Mononuclear cell (primary cell): ENCODE results near the gene ITPKB. TPM values are rescaled to one million over a fixed set of nuclear protein-coding genes. Genes with fewer than 3 reads are reported as not detected.

Experiments
- H3K27me3 ChIP-seq: 2 replicates; pipeline ENCODE4 v1.6.0; 2011; ENCODE audit warnings: low read length, control low read depth; ENCODE audit not compliant: insufficient read depth
- H3K4me1 ChIP-seq: 2 replicates; pipeline ENCODE4 v1.5.1; 2011; ENCODE audit warnings: mild to moderate bottlenecking, low read length, control low read depth; ENCODE audit not compliant: insufficient read depth
- H3K4me3 ChIP-seq: 2 replicates; pipeline ENCODE4 v1.5.1; 2011; ENCODE audit warnings: mild to moderate bottlenecking, low read length, moderate library complexity
- H3K9me3 ChIP-seq: 2 replicates; pipeline ENCODE4 v1.5.1; 2011; ENCODE audit warnings: low read depth, mild to moderate bottlenecking, control low read depth, low read length
- total RNA-seq: library from RNA; depleted of rRNA; stranded (reverse); fragments of >200 nt; gene quantifications from one replicate; pipeline ENCODE4 v1.2.3, GENCODE V29; 2012

The ITPKB gene
- total RNA-seq, 1 donor, result 235 TPM

- no peaks in the 10 kb centered on the region for H3K9me3 ChIP-seq
- peaks cover 44% of the 10 kb centered on the region for H3K4me1 ChIP-seq
- H3K27me3 ChIP-seq, result no peaks in the 10 kb centered on the region
- no peak overlapping the region for H3K4me3 ChIP-seq
Measured at GRCh38 chr1:226739696-226740065, 599 bp upstream of the ITPKB start.

DNA sequence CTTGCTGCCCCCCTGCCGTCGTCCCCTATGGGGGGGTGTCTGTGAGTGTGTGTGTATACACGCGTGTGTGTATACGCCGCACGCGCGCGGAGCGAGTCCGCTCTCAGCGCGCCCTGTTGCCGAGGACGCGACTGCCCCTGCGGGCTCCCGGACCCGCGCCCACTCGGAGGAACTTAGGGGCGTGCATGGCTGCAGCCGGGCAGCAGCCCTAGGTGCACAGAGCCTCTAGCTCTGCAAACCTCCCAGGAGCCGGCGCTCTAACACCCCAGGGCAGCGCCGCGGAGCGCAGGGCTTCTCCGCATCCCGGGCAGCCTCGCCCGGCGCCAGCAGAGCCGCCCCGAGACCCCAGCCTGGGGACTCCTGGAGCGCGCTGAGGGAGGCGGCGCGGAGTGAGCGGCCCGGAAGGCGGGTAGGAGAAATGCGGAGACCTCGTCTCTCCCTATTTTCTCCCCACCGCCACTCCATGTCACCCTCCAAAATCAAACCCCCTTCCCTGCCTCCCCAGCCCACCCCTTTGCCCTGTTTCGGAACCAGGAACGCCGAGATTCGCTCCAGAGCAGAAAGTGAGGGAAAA, 574 bp downstream of the ITPKB start:
- Histone ChIP-seq H3K4me3 (peak overlapping the region; percentile 72), H3K27me3 (no peaks in the 10 kb centered on the region), H3K9me3 (no peaks in the 10 kb centered on the region), H3K4me1 (peaks cover 56% of the 10 kb centered on the region)

DNA sequence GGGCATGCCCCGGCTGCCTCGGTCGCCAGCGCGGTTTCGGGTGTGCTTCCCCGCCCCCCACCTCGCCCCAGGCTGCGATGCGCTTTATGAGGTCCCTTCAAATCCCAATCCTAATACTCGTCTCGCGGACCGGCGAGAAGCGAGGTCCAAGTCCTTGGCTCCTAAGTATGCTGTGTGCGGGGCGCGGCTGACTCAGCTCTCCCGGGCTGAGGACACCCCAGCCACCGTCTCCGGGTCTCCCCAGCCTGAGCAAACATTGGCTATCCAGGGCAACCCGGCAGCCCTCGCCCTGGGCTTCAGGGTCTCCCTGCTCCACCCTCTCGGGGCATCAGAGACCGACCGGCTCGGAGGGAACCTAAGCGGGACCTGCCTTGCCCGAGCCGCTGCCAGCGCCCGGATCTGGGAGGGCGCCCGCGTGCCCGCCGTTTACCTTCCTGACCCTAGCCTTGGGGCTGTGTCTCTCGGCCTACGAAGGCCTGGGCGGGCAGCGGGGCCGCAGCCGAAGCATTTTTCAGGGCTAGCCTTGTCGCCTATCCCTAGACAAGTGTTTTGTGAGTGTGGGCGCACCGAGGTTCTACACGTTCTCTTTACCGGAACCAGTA, 1.2 kb downstream of the ITPKB start:
- H3K27me3 ChIP-seq, result no peaks in the 10 kb centered on the region
- no peaks in the 10 kb centered on the region for H3K9me3 ChIP-seq
- H3K4me3 ChIP-seq, result peak overlapping the region; percentile 72
- H3K4me1 ChIP-seq, result peaks cover 62% of the 10 kb centered on the region

- Histone ChIP-seq H3K4me1 (peaks cover 70% of the 10 kb centered on the region), H3K4me3 (peak overlapping the region; percentile 72), H3K9me3 (no peaks in the 10 kb centered on the region), H3K27me3 (no peaks in the 10 kb centered on the region)
Measured at GRCh38 chr1:226736908-226737818, 1.9 kb downstream of the ITPKB start.

DNA sequence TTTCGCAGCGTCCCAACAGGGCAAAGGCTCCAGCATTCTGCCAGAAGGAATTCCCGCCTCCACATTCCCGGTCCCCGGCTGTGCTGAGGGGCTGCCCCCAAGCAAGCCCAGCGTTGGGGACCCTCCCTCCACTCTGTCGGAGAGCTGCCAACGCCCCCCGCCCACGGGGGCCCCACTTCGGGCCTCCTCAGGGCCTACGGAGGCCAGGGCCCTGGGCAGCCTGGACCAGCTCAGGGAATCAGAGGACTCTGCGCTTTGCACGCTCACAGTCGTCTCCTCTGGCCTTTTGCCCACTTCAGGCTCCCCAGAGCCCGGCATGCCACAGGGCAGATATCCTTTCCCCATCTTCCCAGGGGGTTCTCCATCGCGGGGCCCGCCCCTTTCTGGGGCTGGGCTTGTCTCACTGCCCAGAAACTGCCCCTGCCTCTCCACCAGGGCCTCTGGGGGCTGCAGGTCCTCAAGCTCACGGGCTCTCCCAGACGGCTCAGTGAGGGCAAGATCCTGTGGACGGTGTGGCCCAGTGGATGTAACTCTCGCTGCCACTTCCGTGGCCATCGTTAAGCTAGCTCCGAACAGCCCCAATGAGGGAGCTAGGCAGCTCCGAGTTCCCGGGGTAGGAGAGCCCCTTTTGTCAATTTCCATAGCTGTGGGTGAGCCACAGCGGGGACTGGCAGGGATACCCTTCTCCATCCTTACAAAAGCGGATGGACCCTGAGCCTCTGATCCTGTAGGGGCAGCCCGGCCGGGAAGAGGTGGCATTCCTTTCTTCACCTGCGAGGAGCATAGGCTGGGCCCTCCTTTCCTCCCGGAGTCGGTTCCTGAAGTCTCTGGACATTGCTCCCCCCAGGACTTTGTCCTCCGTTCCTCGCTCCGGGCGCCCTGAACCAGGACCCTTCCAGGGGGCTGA, 2.8 kb downstream of the ITPKB start:
- no peaks in the 10 kb centered on the region for H3K27me3 ChIP-seq
- H3K4me3 ChIP-seq, result peak overlapping the region; percentile 72
- H3K4me1 ChIP-seq, result peaks cover 77% of the 10 kb centered on the region
- H3K9me3 ChIP-seq, result no peaks in the 10 kb centered on the region

DNA sequence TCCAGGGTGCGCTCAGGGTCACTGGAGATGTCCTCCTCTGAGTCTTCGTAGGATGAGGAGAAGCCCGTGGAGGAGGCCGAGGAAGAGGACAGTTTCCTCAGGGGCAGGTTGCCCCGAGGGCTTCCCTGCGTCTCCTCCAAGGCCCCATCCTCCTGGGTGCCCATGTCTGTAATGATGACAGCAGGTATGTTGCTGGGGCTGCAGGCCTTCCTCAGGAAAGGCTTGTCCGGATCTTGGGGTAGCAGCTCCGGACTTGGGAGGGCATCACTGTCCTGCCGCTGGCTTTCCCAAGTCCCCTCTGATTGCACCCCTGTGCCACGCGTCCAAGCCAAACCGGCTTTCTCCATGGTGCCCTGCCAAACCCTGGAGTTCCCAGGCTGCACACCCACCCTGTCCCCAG, 3.5 kb downstream of the ITPKB start:
- no peaks in the 10 kb centered on the region for H3K27me3 ChIP-seq
- no peaks in the 10 kb centered on the region for H3K9me3 ChIP-seq
- peaks cover 74% of the 10 kb centered on the region for H3K4me1 ChIP-seq
- peak overlapping the region; percentile 72 for H3K4me3 ChIP-seq

DNA sequence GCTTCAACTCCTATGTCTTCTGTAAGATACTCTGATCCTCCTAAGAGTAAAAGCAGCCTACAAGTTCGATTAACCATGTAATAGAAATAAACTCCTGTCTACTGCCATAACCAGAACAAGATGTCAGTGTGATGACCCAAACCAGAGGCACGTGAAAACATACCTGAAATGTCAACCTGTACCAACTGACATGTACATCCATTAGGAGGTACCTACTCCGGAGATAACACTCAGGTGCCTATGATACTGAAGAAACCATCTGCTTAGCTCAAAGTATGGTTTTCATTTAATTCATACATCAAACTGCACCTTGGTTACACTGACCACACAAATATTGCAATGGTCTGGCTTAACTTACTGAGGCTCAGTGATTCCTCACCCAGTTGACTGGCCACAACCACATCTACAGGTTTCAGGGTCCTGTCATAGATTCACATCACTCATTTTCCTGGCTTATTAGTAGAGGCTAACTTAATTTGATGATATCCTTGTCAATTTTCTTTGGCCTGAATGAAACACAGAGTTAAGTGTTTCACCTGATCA, 4.4 kb downstream of the ITPKB start:
- H3K9me3 ChIP-seq, result no peaks in the 10 kb centered on the region
- H3K4me1 ChIP-seq, result peaks cover 73% of the 10 kb centered on the region
- H3K27me3 ChIP-seq, result no peaks in the 10 kb centered on the region
- peak overlapping the region; percentile 72 for H3K4me3 ChIP-seq

DNA sequence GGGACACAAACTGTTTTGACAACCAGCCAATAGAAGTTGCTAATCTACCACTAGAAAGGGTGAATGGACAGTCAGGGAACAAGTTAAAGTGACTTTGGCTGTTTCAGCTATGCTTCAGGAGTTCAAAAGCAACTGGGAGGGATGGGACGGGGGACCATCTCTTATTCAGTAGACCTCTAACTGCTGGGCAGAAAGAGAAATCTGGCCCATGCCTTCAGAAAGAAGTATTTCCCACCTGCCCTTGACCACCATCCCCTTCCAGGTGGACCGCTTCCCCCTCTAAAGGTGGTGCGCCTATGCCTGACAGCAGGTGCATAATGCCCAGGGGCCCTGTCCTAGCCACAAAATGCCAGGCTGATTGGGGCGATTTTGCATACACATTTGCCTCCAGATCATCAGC, 5.2 kb downstream of the ITPKB start:
- Histone ChIP-seq H3K4me1 (peaks cover 77% of the 10 kb centered on the region), H3K27me3 (no peaks in the 10 kb centered on the region), H3K9me3 (no peaks in the 10 kb centered on the region), H3K4me3 (peak overlapping the region; percentile 72)

DNA sequence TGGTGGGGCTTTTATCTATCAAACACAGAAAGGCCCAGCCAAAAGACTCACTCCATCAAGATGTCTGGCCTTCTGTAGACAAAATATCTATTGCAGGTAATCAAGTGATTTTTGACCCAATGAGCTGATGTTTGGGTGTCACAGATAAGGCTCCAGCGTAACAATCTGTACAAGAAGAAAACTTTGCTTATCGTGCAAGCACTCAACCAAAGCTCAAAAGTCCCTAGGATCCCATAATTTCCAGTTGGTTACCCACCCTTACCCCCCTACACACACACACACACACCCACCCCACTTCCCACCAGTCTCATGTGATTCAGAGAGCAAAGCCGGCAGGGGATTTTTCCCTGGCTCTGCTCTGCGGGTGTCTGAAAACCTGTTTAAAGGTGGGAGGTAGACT, 5.8 kb downstream of the ITPKB start:
- Histone ChIP-seq H3K27me3 (no peaks in the 10 kb centered on the region), H3K4me1 (peaks cover 83% of the 10 kb centered on the region), H3K9me3 (no peaks in the 10 kb centered on the region), H3K4me3 (peak overlapping the region; percentile 72)

DNA sequence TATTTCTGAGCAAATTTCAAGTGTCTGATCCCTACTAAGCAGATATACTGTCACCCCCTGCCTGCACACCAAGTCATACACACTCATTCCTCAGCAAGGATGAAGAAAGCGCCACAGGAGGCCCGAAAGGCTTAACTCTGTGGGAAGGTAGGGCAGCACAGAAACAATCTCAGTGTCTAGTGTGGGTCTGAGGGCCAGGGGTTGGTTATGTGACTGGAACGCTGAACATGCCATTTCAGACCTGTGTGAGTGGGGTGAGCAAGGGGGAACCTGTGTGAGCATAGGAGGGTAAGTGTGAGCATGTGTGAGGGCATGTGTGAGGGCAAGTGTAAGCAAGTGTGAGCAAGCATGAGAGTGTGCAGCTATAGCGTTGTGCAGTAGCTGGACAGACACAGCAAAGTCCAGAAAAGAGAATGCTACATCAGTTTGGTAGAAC, 6.2 kb downstream of the ITPKB start:
- peaks cover 86% of the 10 kb centered on the region for H3K4me1 ChIP-seq
- peak overlapping the region; percentile 72 for H3K4me3 ChIP-seq
- H3K27me3 ChIP-seq, result no peaks in the 10 kb centered on the region
- H3K9me3 ChIP-seq, result no peaks in the 10 kb centered on the region

DNA sequence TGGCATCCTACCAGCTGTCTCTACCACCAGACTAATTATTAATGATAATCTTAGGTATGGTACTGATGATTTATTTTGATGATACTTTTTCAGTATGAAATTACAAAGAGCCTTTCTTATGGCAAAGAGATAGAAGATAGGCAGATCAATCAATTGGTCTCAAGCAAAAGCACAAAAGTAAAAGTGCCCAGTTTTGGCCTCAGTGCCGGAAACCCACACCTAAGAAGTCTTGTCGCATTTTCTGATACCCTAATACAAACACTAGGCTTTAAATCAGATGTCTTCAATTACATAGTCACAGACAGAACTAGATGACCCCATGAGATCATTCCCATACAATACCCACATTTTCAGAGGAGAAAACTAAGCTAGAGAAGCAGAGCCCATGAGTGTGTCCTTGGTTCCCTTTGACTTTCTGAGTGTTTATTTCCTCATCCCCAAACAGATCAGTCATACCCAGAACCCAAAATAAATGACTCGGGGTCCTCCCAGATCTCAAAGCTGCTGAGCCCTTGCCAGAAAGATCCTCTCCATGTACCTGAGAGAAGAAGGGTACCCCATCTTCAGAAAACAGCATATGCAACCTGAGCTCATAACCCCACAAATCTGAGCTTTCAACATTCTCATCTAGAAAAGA, 7.7 kb downstream of the ITPKB start:
- peak overlapping the region; percentile 14 for H3K4me3 ChIP-seq
- H3K4me1 ChIP-seq, result peaks cover 93% of the 10 kb centered on the region
- no peaks in the 10 kb centered on the region for H3K27me3 ChIP-seq
- no peaks in the 10 kb centered on the region for H3K9me3 ChIP-seq

DNA sequence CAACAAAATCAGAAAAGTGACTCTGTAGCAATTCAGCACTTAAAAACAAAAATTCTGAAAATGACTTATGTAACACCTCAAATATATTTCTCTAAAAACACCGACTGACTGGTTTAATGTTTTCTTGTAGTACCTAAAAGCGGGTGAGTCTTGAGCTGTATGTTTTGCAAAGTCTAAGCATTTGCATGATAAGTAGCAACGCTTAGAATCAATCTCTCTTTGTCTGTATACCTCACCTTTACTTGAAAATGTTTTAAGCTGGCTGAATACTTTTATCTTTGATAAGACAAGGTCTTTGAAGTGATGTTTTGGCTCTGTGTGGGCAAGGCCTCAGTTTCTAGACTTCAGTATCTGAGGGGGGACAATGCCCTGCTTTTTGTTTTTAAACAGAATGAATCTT, 8.2 kb downstream of the ITPKB start:
- no peaks in the 10 kb centered on the region for H3K9me3 ChIP-seq
- no peaks in the 10 kb centered on the region for H3K27me3 ChIP-seq
- peaks cover 93% of the 10 kb centered on the region for H3K4me1 ChIP-seq
- H3K4me3 ChIP-seq, result no peak overlapping the region

GRCh38 chr1:226730071-226730470, 9.0 kb downstream of the ITPKB start:
- no peak overlapping the region for H3K4me3 ChIP-seq
- H3K9me3 ChIP-seq, result no peaks in the 10 kb centered on the region
- peaks cover 93% of the 10 kb centered on the region for H3K4me1 ChIP-seq
- H3K27me3 ChIP-seq, result no peaks in the 10 kb centered on the region

- peaks cover 93% of the 10 kb centered on the region for H3K4me1 ChIP-seq
- H3K27me3 ChIP-seq, result no peaks in the 10 kb centered on the region
- H3K4me3 ChIP-seq, result no peak overlapping the region
- H3K9me3 ChIP-seq, result no peaks in the 10 kb centered on the region
Measured at GRCh38 chr1:226728448-226728847, 10.6 kb downstream of the ITPKB start.
